Stimulated activated CD8-positive, alpha-beta memory T cell treated with anti-CD3 and anti-CD28 coated beads, Interleukin-4, amount 100 ng/mL, for 48 hours (primary cell): ENCODE data around the gene SCOC.

Source experiments
- DNase-seq: peaks from one replicate; pipeline ENCODE4 v3.0.0-alpha.2; 2020

Gene SCOC

GRCh38 chr4:140373328-140374129 lies at the start of gene SCOC:
Gene SCOC (plus strand): TSS chr4:140373646. CDS start chr4:140379171, 5,525 bp downstream.
- DNase-seq, result peak; percentile 98

GRCh38 chr4:140326395-140326993 lies 47.0 kb upstream of the SCOC start:
- no peak for DNase-seq

- DNase-seq, result no peak
Measured at GRCh38 chr4:140330311-140330900, 43.0 kb upstream of the SCOC start.

- no peak for DNase-seq
Measured at GRCh38 chr4:140331245-140331644, 42.2 kb upstream of the SCOC start.

GRCh38 chr4:140331876-140332275 lies 41.6 kb upstream of the SCOC start:
- DNase-seq, result no peak

- DNase-seq, result no peak
Measured at GRCh38 chr4:140332734-140333133, 40.7 kb upstream of the SCOC start.

GRCh38 chr4:140333523-140333922 lies 39.9 kb upstream of the SCOC start:
- no peak for DNase-seq

GRCh38 chr4:140335076-140335475 lies 38.4 kb upstream of the SCOC start:
- no peak for DNase-seq

- no peak for DNase-seq
Measured at GRCh38 chr4:140336730-140337129, 36.7 kb upstream of the SCOC start.

- no peak for DNase-seq
Measured at GRCh38 chr4:140342620-140343019, 30.8 kb upstream of the SCOC start.

- no peak for DNase-seq
Measured at GRCh38 chr4:140343303-140343702, 30.1 kb upstream of the SCOC start.

GRCh38 chr4:140344101-140344500 lies 29.3 kb upstream of the SCOC start:
- no peak for DNase-seq

- DNase-seq, result no peak
Measured at GRCh38 chr4:140344621-140345020, 28.8 kb upstream of the SCOC start.

GRCh38 chr4:140346136-140346535 lies 27.3 kb upstream of the SCOC start:
- DNase-seq, result no peak

GRCh38 chr4:140349816-140350215 lies 23.6 kb upstream of the SCOC start:
- no peak for DNase-seq

GRCh38 chr4:140351093-140352075 lies 22.1 kb upstream of the SCOC start:
- no peak for DNase-seq

GRCh38 chr4:140353786-140354185 lies 19.7 kb upstream of the SCOC start:
- no peak for DNase-seq

- no peak for DNase-seq
Measured at GRCh38 chr4:140355288-140355687, 18.2 kb upstream of the SCOC start.

- no peak for DNase-seq
Measured at GRCh38 chr4:140357868-140358267, 15.6 kb upstream of the SCOC start.

GRCh38 chr4:140358281-140358680 lies 15.2 kb upstream of the SCOC start:
- no peak for DNase-seq

- peak; percentile 89 for DNase-seq
Measured at GRCh38 chr4:140359562-140360427, 13.7 kb upstream of the SCOC start.

- no peak for DNase-seq
Measured at GRCh38 chr4:140361099-140361498, 12.3 kb upstream of the SCOC start.
